ENCODE measurements around the gene ELP5.

- TF ChIP-seq CTCF (IDR thresholded peaks at IDR 0.05) (no peak), EZH2 (IDR thresholded peaks at IDR 0.05; ENCODE audit: borderline replicate concordance, insufficient read depth, low read depth, low read length, poor library complexity, severe bottlenecking) (no peak)
These were observed 8.8 kb downstream of the ELP5 start for GRCh38 chr17:7260651-7261378.

Data from B cell (primary cell).